Liver (tissue), 9 donors: ENCODE measurements around the gene RBM14. TPM values are rescaled to one million over a fixed set of nuclear protein-coding genes. Genes with fewer than 3 reads are reported as not detected.

Experiments
- DNase-seq: peaks from one replicate; pipeline ENCODE4 v3.0.0-alpha.2; 2017; ENCODE audit warnings: low spot score
- H3K27ac ChIP-seq, 2 donors: one replicate each; pipeline ENCODE4 v1.7.0; 2013; ENCODE audit warnings: inconsistent platforms in 2 of 2, low read length in 2 of 2, control low read depth in 1 of 2, low read depth in 1 of 2, mild to moderate bottlenecking in 1 of 2
- H3K27me3 ChIP-seq, 4 donors: one replicate each; pipeline versions ENCODE4 v1.6.1 to v1.7.0; 2013; ENCODE audit warnings: low read length in 3 of 4, inconsistent platforms in 1 of 4, mild to moderate bottlenecking in 1 of 4, moderate library complexity in 1 of 4; ENCODE audit not compliant: control insufficient read depth in 4 of 4, insufficient read depth in 4 of 4
- H3K36me3 ChIP-seq, 4 donors: one replicate each; pipeline versions ENCODE4 v1.6.1 to v1.7.0; 2013; ENCODE audit warnings: low read length in 3 of 4, mild to moderate bottlenecking in 3 of 4, low read depth in 1 of 4, moderate library complexity in 1 of 4; ENCODE audit not compliant: control insufficient read depth in 4 of 4, insufficient read depth in 3 of 4
- H3K4me1 ChIP-seq, 4 donors: one replicate each; pipeline versions ENCODE4 v1.6.1 to v1.7.0; 2013; ENCODE audit warnings: low read length in 3 of 4, mild to moderate bottlenecking in 3 of 4, moderate library complexity in 1 of 4; ENCODE audit not compliant: control insufficient read depth in 4 of 4, insufficient read depth in 4 of 4
- H3K4me3 ChIP-seq, 3 donors: one replicate each; pipeline versions ENCODE4 v1.6.1 to v1.7.0; 2013; ENCODE audit warnings: low read length in 3 of 3, control low read depth in 1 of 3, low read depth in 1 of 3, mild to moderate bottlenecking in 1 of 3
- H3K9ac ChIP-seq, 2 donors: one replicate each; pipeline ENCODE4 v1.7.0; 2013; ENCODE audit warnings: low read length in 2 of 2, mild to moderate bottlenecking in 2 of 2, moderate library complexity in 2 of 2, control low read depth in 1 of 2, low read depth in 1 of 2
- H3K9me3 ChIP-seq, 4 donors: one replicate each; pipeline versions ENCODE4 v1.6.1 to v1.7.0; 2013; ENCODE audit warnings: low read length in 3 of 4; ENCODE audit not compliant: control insufficient read depth in 4 of 4
- ATF3 ChIP-seq: IDR thresholded peaks from 2 replicates; pipeline ENCODE4 v1.6.1; 2016; ENCODE audit warnings: antibody characterized with exemption
- CTCF ChIP-seq: fragments of 150-350 bp; IDR thresholded peaks from 2 replicates; pipeline ENCODE4 v1.5.1; 2017; ENCODE audit warnings: improper control_type of control experiment, low read depth, low read length; ENCODE audit not compliant: missing input control
- EGR1 ChIP-seq, 2 donors: IDR thresholded peaks; 2 replicates each; pipeline ENCODE4 v1.6.1; 2016 to 2018; ENCODE audit warnings: antibody characterized with exemption in 2 of 2, low read depth in 2 of 2
- FOXA1 ChIP-seq: IDR thresholded peaks from 2 replicates; pipeline ENCODE4 v1.6.1; 2016; ENCODE audit warnings: antibody characterized with exemption
- FOXA2 ChIP-seq: IDR thresholded peaks from 2 replicates; pipeline ENCODE4 v1.6.1; 2016; ENCODE audit warnings: antibody characterized with exemption
- GABPA ChIP-seq, 2 donors: IDR thresholded peaks in 1 of 2; conservative IDR thresholded peaks in 1 of 2; 2 replicates each; pipeline ENCODE4 v1.6.1; 2016; ENCODE audit warnings: antibody characterized with exemption in 2 of 2, mild to moderate bottlenecking in 1 of 2, moderate library complexity in 1 of 2
- HNF4A ChIP-seq, 2 donors: conservative IDR thresholded peaks; 2 replicates each; pipeline ENCODE4 v1.6.1; 2016; ENCODE audit warnings: antibody characterized with exemption in 2 of 2, mild to moderate bottlenecking in 2 of 2
- HNF4G ChIP-seq: IDR thresholded peaks from 2 replicates; pipeline ENCODE4 v1.6.1; 2016; ENCODE audit warnings: antibody characterized with exemption
- JUND ChIP-seq, 2 donors: IDR thresholded peaks; 2 replicates each; pipeline ENCODE4 v1.6.1; 2016; ENCODE audit warnings: antibody characterized with exemption in 2 of 2
- MAX ChIP-seq: IDR thresholded peaks from 2 replicates; pipeline ENCODE4 v1.6.1; 2016; ENCODE audit warnings: antibody characterized with exemption
- NR2F2 ChIP-seq: IDR thresholded peaks from 2 replicates; pipeline ENCODE4 v1.6.1; 2016; ENCODE audit warnings: antibody characterized with exemption
- RAD21 ChIP-seq, 2 donors: IDR thresholded peaks; 2 replicates each; pipeline ENCODE4 v1.6.1; 2016; ENCODE audit warnings: antibody characterized with exemption in 2 of 2, mild to moderate bottlenecking in 2 of 2
- REST ChIP-seq: IDR thresholded peaks from 2 replicates; pipeline ENCODE4 v1.6.1; 2016; ENCODE audit warnings: antibody characterized with exemption, mild to moderate bottlenecking
- RXRA ChIP-seq, 2 donors: IDR thresholded peaks; 2 replicates each; pipeline ENCODE4 v1.6.1; 2017 to 2018; ENCODE audit warnings: antibody characterized with exemption in 2 of 2, mild to moderate bottlenecking in 1 of 2
- SP1 ChIP-seq: IDR thresholded peaks from 2 replicates; pipeline ENCODE4 v1.6.1; 2018; ENCODE audit warnings: antibody characterized with exemption, mild to moderate bottlenecking
- TAF1 ChIP-seq: conservative IDR thresholded peaks from 2 replicates; pipeline ENCODE4 v1.6.1; 2016; ENCODE audit warnings: antibody characterized with exemption, mild to moderate bottlenecking
- YY1 ChIP-seq: IDR thresholded peaks from 2 replicates; pipeline ENCODE4 v1.6.1; 2016; ENCODE audit warnings: antibody characterized with exemption, mild to moderate bottlenecking
- ZBTB33 ChIP-seq: IDR thresholded peaks from 2 replicates; pipeline ENCODE4 v1.6.1; 2016; ENCODE audit warnings: antibody characterized with exemption
- WGBS: extraction: QIAGEN DNeasy Blood & Tissue Kit; methylation state at CpG from one replicate; pipeline ENCODE4 v1.1.7; 2013; 5-methylcytosine and 5-hydroxymethylcytosine counted together
- polyA plus RNA-seq, 2 donors: library from polyadenylated mRNA; stranded (reverse) in 1 of 2; unstranded in 1 of 2; fragments of 200-250 nt in 1 of 2; fragments of >200 nt in 1 of 2; fragmentation: Nextera tagmentation in 1 of 2; extraction: Ambion mirVana in 1 of 2; gene quantifications; one replicate each; pipeline versions ENCODE4 v1.2.1 to v1.2.3, GENCODE V29; 2013 to 2015
- total RNA-seq, 2 donors: library from RNA; depleted of rRNA; stranded (reverse); fragments of >200 nt; gene quantifications; one replicate each; pipeline ENCODE4 v1.2.3, GENCODE V29; 2014
- donor health status: healthy.
- donor health status: healthy.
- donor health status: healthy.
- donor health status: healthy.
- donor health status: healthy.

The RBM14 gene
- total and polyA plus RNA-seq, 4 donors, result 7.0 to 53.5 (median 21.9) TPM

- peak overlapping the region in 1 of 2 donors; percentile 14 for H3K27ac ChIP-seq
- no peaks in the 10 kb centered on the region for H3K9me3 ChIP-seq
- H3K4me3 ChIP-seq, result no peak overlapping the region
- H3K4me1 ChIP-seq, result peaks cover 20 to 54% (median 39%) of the 10 kb centered on the region in 4 donors
- H3K9ac ChIP-seq, result no peak overlapping the region
- TF ChIP-seq NR2F2 (no peak), JUND (IDR thresholded peaks at IDR 0.05) (no peak), YY1 (no peak), RXRA (IDR thresholded peaks at IDR 0.05) (no peak), ATF3 (no peak), GABPA (IDR thresholded peaks at IDR 0.05 in 1 of 2, conservative IDR thresholded peaks at IDR 0.05 in 1 of 2) (no peak), SP1 (no peak)
- WGBS, result 68% methylated on average over 5 of the region's 5 CpGs
- no peaks in the 10 kb centered on the region for H3K36me3 ChIP-seq
- peak; percentile 81 for DNase-seq
- H3K27me3 ChIP-seq, result no peaks in the 10 kb centered on the region
Observed at GRCh38 chr11:66595245-66595904, 21.1 kb upstream of the RBM14 start.

- 58% methylated on average over 6 of the region's 6 CpGs for WGBS
- H3K36me3 ChIP-seq, result peaks cover 0 to 5% (median 0%) of the 10 kb centered on the region in 4 donors
Observed at GRCh38 chr11:66598993-66599392, 17.4 kb upstream of the RBM14 start.

More at GRCh38 chr11:66598993-66599392, 17.4 kb upstream of the RBM14 start:
- H3K27me3 ChIP-seq, result no peaks in the 10 kb centered on the region
- H3K27ac ChIP-seq, result no peak overlapping the region
- H3K9me3 ChIP-seq, result no peaks in the 10 kb centered on the region
- no peak overlapping the region for H3K9ac ChIP-seq
- H3K4me3 ChIP-seq, result no peak overlapping the region
- H3K4me1 ChIP-seq, result peaks cover 16 to 51% (median 46%) of the 10 kb centered on the region in 4 donors
- TF ChIP-seq ZBTB33, result no peak
- TF ChIP-seq FOXA1, result no peak
- no peak for TF ChIP-seq JUND (IDR thresholded peaks at IDR 0.05)
- no peak for TF ChIP-seq NR2F2
- no peak for TF ChIP-seq HNF4G
- TF ChIP-seq HNF4A (conservative IDR thresholded peaks at IDR 0.05), result no peak
- TF ChIP-seq TAF1, result no peak
- TF ChIP-seq MAX, result no peak
- TF ChIP-seq RAD21 (IDR thresholded peaks at IDR 0.05), result no peak
- no peak for TF ChIP-seq ATF3
- TF ChIP-seq RXRA (IDR thresholded peaks at IDR 0.05), result no peak
- TF ChIP-seq REST, result no peak
- TF ChIP-seq YY1, result no peak
- no peak for TF ChIP-seq FOXA2
- TF ChIP-seq SP1, result no peak
- TF ChIP-seq CTCF, result no peak
- no peak for TF ChIP-seq EGR1 (IDR thresholded peaks at IDR 0.05; ENCODE audit: low read depth in 2 of 2)
- DNase-seq, result no peak
